ENCODE results near the gene TMCC1. TPM values are rescaled to one million over a fixed set of nuclear protein-coding genes. Genes with fewer than 3 reads are reported as not detected.

The TMCC1 gene
- total and polyA plus RNA-seq, 2 donors (not counting 1 experiment from before 2014, with no cell fraction given): 8.5 to 32.2 TPM

DNA sequence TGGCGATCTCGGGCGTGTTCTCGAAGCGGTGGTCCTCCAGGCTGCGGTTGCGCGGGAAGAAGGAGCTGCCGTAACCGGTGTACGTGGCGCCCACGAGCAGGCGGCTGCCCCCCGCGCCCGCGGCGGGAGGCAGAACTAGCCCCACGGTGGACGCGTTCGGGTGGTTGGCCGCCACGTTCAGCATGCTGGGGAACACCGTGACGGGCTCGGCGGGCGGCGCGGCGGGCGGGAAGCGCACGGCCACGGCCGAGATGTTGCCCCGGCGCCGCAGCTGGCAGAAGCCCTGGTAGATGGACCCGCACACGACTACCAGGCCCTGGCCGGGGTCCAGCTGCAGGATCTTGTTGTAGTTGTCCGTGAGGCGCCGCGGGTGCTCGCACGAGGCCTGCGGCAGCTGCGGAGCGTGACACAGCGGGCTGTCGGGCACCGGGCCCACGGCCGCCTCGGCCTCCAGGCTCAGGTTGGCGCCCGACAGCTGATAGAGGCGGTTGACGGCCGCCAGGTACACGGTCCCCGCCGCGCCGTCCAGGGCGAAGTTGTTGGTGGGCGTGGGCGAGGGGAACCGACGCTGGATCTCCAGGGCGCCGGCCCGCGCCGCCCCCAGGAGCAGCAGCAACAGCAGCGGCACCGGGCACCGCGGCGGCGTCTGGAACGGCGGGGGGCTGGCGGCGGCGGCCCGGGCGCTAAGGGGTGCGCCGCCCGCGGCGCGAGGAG is 287.4 kb downstream of the TMCC1 start:
- Mint-ChIP-seq H3K4me3 (peak overlapping the region; percentile 95), H3K4me1 (peaks cover 18% of the 10 kb centered on the region), H3K9me3 (ENCODE audit: insufficient read depth) (no peaks in the 10 kb centered on the region), H3K27me3 (peaks cover 20% of the 10 kb centered on the region), H3K27ac (peak overlapping the region; percentile 89)
- Histone ChIP-seq H3K4me2 (replicated peaks; ENCODE audit: low read depth, low read length, poor library complexity, severe bottlenecking) (peak overlapping the region; percentile 90), H4K20me1 (ENCODE audit: control insufficient read depth, insufficient read depth, low read length, poor library complexity, severe bottlenecking) (no peaks in the 10 kb centered on the region), H3K4me3 (ENCODE audit: control extremely low read depth in 1 of 5, extremely low read depth in 1 of 5, insufficient read depth in 1 of 5, low read depth in 2 of 5, low read length in 4 of 5) (peak overlapping the region in 4 of 5 experiments; percentile 19 to 54 (median 40)), H3K27ac (ENCODE audit: low read length in 2 of 2) (no peak overlapping the region), H3K9me3 (ENCODE audit: control extremely low read depth in 1 of 3, control insufficient read depth in 2 of 3, insufficient read depth in 1 of 3, low read length in 2 of 3) (peaks cover 0 to 5% (median 0%) of the 10 kb centered on the region in 3 donors), H3K79me2 (ENCODE audit: control insufficient read depth, insufficient read depth, low read length) (no peaks in the 10 kb centered on the region), H3K36me3 (replicated peaks in 1 of 2; ENCODE audit: control extremely low read depth in 1 of 2, control insufficient read depth in 1 of 2, extremely low read depth in 1 of 2, insufficient read depth in 2 of 2, low read length in 1 of 2) (no peaks in the 10 kb centered on the region), H3K4me1 (ENCODE audit: control insufficient read depth in 2 of 2, insufficient read depth in 2 of 2, low read length in 2 of 2) (peaks cover 16 to 19% of the 10 kb centered on the region in 2 donors), H3K9ac (ENCODE audit: low read length) (peak overlapping the region; percentile 54), H3K27me3 (replicated peaks in 1 of 4; ENCODE audit: control extremely low read depth in 1 of 4, control insufficient read depth in 3 of 4, insufficient read depth in 4 of 4, low read length in 3 of 4) (peaks cover 0 to 37% (median 14%) of the 10 kb centered on the region in 4 experiments), H2AFZ (ENCODE audit: insufficient read depth, low read depth, low read length, poor library complexity, severe bottlenecking) (peak overlapping the region; percentile 80)
- TF ChIP-seq, protein P1, sequence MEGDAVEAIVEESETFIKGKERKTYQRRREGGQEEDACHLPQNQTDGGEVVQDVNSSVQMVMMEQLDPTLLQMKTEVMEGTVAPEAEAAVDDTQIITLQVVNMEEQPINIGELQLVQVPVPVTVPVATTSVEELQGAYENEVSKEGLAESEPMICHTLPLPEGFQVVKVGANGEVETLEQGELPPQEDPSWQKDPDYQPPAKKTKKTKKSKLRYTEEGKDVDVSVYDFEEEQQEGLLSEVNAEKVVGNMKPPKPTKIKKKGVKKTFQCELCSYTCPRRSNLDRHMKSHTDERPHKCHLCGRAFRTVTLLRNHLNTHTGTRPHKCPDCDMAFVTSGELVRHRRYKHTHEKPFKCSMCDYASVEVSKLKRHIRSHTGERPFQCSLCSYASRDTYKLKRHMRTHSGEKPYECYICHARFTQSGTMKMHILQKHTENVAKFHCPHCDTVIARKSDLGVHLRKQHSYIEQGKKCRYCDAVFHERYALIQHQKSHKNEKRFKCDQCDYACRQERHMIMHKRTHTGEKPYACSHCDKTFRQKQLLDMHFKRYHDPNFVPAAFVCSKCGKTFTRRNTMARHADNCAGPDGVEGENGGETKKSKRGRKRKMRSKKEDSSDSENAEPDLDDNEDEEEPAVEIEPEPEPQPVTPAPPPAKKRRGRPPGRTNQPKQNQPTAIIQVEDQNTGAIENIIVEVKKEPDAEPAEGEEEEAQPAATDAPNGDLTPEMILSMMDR (IDR thresholded peaks at IDR 0.05): no peak
- TF ChIP-seq EZH2 (IDR thresholded peaks at IDR 0.05; ENCODE audit: borderline replicate concordance, insufficient read depth, low read depth, low read length, poor library complexity, severe bottlenecking): peak; percentile 43
- ChIA-PET POLR2A (interaction anchor here (0.8 to 4.1 kb wide), 6 partner anchors 13 to 166 kb away, joined by 3 to 55 read pairs (median 8); partner anchors contain the start of genes IFT122 and MBD4), CTCF (interaction anchor here (0.8 to 1.9 kb wide), 7 partner anchors 11 to 219 kb away, joined by 3 to 20 read pairs (median 6); no protein-coding TSS in a partner anchor)
- ATAC-seq (ENCODE audit: low read depth): peak; percentile 7
- peak; percentile 58 for DNase-seq
- under 1% methylated on average over 98 of the region's 98 CpGs for WGBS (ENCODE audit: insufficient coverage)
- intact Hi-C loops (cut with micrococcal nuclease): loop anchor here (1.0 to 5.0 kb wide), 4 partner anchors 21 to 164 kb away; partner anchors contain the start of gene IFT122

Measured in B cell (primary cell).